Raji (cell line): ENCODE data around the gene DLG1.

ENCODE experiments used
- POLR2A ChIP-seq: IDR thresholded peaks from 2 replicates; pipeline ENCODE4 v1.6.1; 2011; ENCODE audit warnings: low read depth, low read length, control low read depth; ENCODE audit not compliant: insufficient read depth

The DLG1 gene

GRCh38 chr3:197021729-197022404, 276.5 kb downstream of the DLG1 start:
- no peak for TF ChIP-seq POLR2A

- no peak for TF ChIP-seq POLR2A
These were observed 277.2 kb downstream of the DLG1 start for GRCh38 chr3:197021231-197021630.

- no peak for TF ChIP-seq POLR2A
These were observed 278.9 kb downstream of the DLG1 start for GRCh38 chr3:197019535-197019934.

GRCh38 chr3:197019021-197019420, 279.4 kb downstream of the DLG1 start:
- no peak for TF ChIP-seq POLR2A

DNA sequence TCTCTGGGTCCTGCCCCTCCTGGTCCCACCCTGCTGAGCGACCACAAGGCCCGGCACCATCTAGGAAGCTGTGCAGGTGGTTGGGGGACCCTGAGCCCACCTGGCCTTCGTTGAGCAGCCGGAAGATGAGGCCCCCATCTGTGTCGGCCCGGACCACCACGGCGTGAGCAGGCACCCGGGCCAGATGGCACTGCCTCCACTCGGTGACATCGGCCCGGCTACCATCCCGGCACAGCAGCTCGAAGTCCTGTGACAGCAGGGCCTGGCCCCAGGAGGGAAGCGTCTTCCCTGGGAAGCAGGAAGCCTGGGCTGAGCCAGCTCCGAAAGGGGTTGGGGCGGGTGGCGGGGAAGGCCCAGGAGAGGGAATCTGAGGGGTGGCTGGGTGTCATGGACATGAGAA, 281.4 kb downstream of the DLG1 start:
- no peak for TF ChIP-seq POLR2A

- no peak for TF ChIP-seq POLR2A
These were observed 282.3 kb downstream of the DLG1 start for GRCh38 chr3:197015790-197016736.

- no peak for TF ChIP-seq POLR2A
These were observed 283.4 kb downstream of the DLG1 start for GRCh38 chr3:197014942-197015575.

GRCh38 chr3:197014024-197014423, 284.4 kb downstream of the DLG1 start:
- TF ChIP-seq POLR2A: no peak

- no peak for TF ChIP-seq POLR2A
These were observed 285.9 kb downstream of the DLG1 start for GRCh38 chr3:197012540-197012883.

DNA sequence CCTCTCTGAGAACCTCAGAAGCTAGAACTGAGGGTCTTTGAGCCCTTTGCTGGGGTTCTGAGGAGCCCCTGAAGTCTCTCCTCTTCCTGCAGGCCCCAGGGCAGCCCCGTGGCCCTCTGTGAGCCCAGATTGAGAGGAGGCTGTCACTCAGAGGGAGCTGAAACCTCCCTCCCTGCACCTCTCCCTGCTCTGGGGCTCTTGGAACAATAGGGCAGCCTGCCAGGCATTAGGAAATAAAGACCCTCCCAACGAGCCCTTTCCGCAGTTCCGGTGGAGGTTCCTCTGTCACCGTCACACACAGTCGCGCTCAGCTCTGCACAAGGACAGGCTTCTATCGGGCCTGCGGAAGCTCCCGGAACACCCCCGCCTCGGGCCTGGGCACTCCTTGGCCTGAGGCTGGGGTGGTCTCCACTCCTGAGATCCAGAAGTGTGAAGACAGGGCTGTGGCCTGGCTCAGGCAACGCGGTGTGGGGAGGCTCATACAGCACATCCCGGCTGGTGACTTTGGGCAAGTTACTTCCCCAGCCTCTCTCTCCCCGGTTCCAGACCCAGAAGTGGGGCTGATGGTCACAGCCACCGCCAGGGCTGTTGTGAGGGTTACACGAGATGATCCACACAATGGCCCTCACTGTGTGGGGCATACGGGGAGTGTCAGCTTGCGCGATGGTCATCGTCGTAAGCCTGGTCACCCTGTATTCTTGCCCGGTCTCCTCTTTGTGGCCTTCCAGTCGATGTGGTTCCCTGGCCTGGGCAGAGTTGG, 286.5 kb downstream of the DLG1 start:
- no peak for TF ChIP-seq POLR2A

- TF ChIP-seq POLR2A: no peak
These were observed 287.7 kb downstream of the DLG1 start for GRCh38 chr3:197010556-197011351.

- no peak for TF ChIP-seq POLR2A
These were observed 288.8 kb downstream of the DLG1 start for GRCh38 chr3:197009532-197010019.

- TF ChIP-seq POLR2A: no peak
These were observed 289.8 kb downstream of the DLG1 start for GRCh38 chr3:197008436-197009209.
